Measurements from ENCODE around the gene KIAA1671.

- no peak for TF ChIP-seq EZH2 (IDR thresholded peaks at IDR 0.05; ENCODE audit: low read length, unreplicated experiment)
- TF ChIP-seq, protein P1, sequence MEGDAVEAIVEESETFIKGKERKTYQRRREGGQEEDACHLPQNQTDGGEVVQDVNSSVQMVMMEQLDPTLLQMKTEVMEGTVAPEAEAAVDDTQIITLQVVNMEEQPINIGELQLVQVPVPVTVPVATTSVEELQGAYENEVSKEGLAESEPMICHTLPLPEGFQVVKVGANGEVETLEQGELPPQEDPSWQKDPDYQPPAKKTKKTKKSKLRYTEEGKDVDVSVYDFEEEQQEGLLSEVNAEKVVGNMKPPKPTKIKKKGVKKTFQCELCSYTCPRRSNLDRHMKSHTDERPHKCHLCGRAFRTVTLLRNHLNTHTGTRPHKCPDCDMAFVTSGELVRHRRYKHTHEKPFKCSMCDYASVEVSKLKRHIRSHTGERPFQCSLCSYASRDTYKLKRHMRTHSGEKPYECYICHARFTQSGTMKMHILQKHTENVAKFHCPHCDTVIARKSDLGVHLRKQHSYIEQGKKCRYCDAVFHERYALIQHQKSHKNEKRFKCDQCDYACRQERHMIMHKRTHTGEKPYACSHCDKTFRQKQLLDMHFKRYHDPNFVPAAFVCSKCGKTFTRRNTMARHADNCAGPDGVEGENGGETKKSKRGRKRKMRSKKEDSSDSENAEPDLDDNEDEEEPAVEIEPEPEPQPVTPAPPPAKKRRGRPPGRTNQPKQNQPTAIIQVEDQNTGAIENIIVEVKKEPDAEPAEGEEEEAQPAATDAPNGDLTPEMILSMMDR (conservative IDR thresholded peaks at IDR 0.05; ENCODE audit: low read depth, low read length), result no peak
- no peak for TF ChIP-seq EZH2phosphoT487 (IDR thresholded peaks at IDR 0.05; ENCODE audit: borderline replicate concordance, low read length)
Measured at GRCh38 chr22:24926428-24926725, 26.1 kb upstream of the KIAA1671 start.
